Liver (tissue), 9 donors: Measurements from ENCODE around the gene TMIGD1. TPM values are rescaled to one million over a fixed set of nuclear protein-coding genes. Genes with fewer than 3 reads are reported as not detected.

Experiments used
- DNase-seq: peaks from one replicate; pipeline ENCODE4 v3.0.0-alpha.2; 2017; ENCODE audit warnings: low spot score
- H3K27ac ChIP-seq, 2 donors: one replicate each; pipeline ENCODE4 v1.7.0; 2013; ENCODE audit warnings: inconsistent platforms in 2 of 2, low read length in 2 of 2, control low read depth in 1 of 2, low read depth in 1 of 2, mild to moderate bottlenecking in 1 of 2
- H3K27me3 ChIP-seq, 4 donors: one replicate each; pipeline versions ENCODE4 v1.6.1 to v1.7.0; 2013; ENCODE audit warnings: low read length in 3 of 4, inconsistent platforms in 1 of 4, mild to moderate bottlenecking in 1 of 4, moderate library complexity in 1 of 4; ENCODE audit not compliant: control insufficient read depth in 4 of 4, insufficient read depth in 4 of 4
- H3K36me3 ChIP-seq, 4 donors: one replicate each; pipeline versions ENCODE4 v1.6.1 to v1.7.0; 2013; ENCODE audit warnings: low read length in 3 of 4, mild to moderate bottlenecking in 3 of 4, low read depth in 1 of 4, moderate library complexity in 1 of 4; ENCODE audit not compliant: control insufficient read depth in 4 of 4, insufficient read depth in 3 of 4
- H3K4me1 ChIP-seq, 4 donors: one replicate each; pipeline versions ENCODE4 v1.6.1 to v1.7.0; 2013; ENCODE audit warnings: low read length in 3 of 4, mild to moderate bottlenecking in 3 of 4, moderate library complexity in 1 of 4; ENCODE audit not compliant: control insufficient read depth in 4 of 4, insufficient read depth in 4 of 4
- H3K4me3 ChIP-seq, 3 donors: one replicate each; pipeline versions ENCODE4 v1.6.1 to v1.7.0; 2013; ENCODE audit warnings: low read length in 3 of 3, control low read depth in 1 of 3, low read depth in 1 of 3, mild to moderate bottlenecking in 1 of 3
- H3K9ac ChIP-seq, 2 donors: one replicate each; pipeline ENCODE4 v1.7.0; 2013; ENCODE audit warnings: low read length in 2 of 2, mild to moderate bottlenecking in 2 of 2, moderate library complexity in 2 of 2, control low read depth in 1 of 2, low read depth in 1 of 2
- H3K9me3 ChIP-seq, 4 donors: one replicate each; pipeline versions ENCODE4 v1.6.1 to v1.7.0; 2013; ENCODE audit warnings: low read length in 3 of 4; ENCODE audit not compliant: control insufficient read depth in 4 of 4
- ATF3 ChIP-seq: IDR thresholded peaks from 2 replicates; pipeline ENCODE4 v1.6.1; 2016; ENCODE audit warnings: antibody characterized with exemption
- EGR1 ChIP-seq, 2 donors: IDR thresholded peaks; 2 replicates each; pipeline ENCODE4 v1.6.1; 2016 to 2018; ENCODE audit warnings: antibody characterized with exemption in 2 of 2, low read depth in 2 of 2
- FOXA1 ChIP-seq: IDR thresholded peaks from 2 replicates; pipeline ENCODE4 v1.6.1; 2016; ENCODE audit warnings: antibody characterized with exemption
- FOXA2 ChIP-seq: IDR thresholded peaks from 2 replicates; pipeline ENCODE4 v1.6.1; 2016; ENCODE audit warnings: antibody characterized with exemption
- GABPA ChIP-seq, 2 donors: IDR thresholded peaks in 1 of 2; conservative IDR thresholded peaks in 1 of 2; 2 replicates each; pipeline ENCODE4 v1.6.1; 2016; ENCODE audit warnings: antibody characterized with exemption in 2 of 2, mild to moderate bottlenecking in 1 of 2, moderate library complexity in 1 of 2
- HNF4A ChIP-seq, 2 donors: conservative IDR thresholded peaks; 2 replicates each; pipeline ENCODE4 v1.6.1; 2016; ENCODE audit warnings: antibody characterized with exemption in 2 of 2, mild to moderate bottlenecking in 2 of 2
- HNF4G ChIP-seq: IDR thresholded peaks from 2 replicates; pipeline ENCODE4 v1.6.1; 2016; ENCODE audit warnings: antibody characterized with exemption
- JUND ChIP-seq, 2 donors: IDR thresholded peaks; 2 replicates each; pipeline ENCODE4 v1.6.1; 2016; ENCODE audit warnings: antibody characterized with exemption in 2 of 2
- NR2F2 ChIP-seq: IDR thresholded peaks from 2 replicates; pipeline ENCODE4 v1.6.1; 2016; ENCODE audit warnings: antibody characterized with exemption
- RAD21 ChIP-seq, 2 donors: IDR thresholded peaks; 2 replicates each; pipeline ENCODE4 v1.6.1; 2016; ENCODE audit warnings: antibody characterized with exemption in 2 of 2, mild to moderate bottlenecking in 2 of 2
- REST ChIP-seq: IDR thresholded peaks from 2 replicates; pipeline ENCODE4 v1.6.1; 2016; ENCODE audit warnings: antibody characterized with exemption, mild to moderate bottlenecking
- RXRA ChIP-seq, 2 donors: IDR thresholded peaks; 2 replicates each; pipeline ENCODE4 v1.6.1; 2017 to 2018; ENCODE audit warnings: antibody characterized with exemption in 2 of 2, mild to moderate bottlenecking in 1 of 2
- SP1 ChIP-seq: IDR thresholded peaks from 2 replicates; pipeline ENCODE4 v1.6.1; 2018; ENCODE audit warnings: antibody characterized with exemption, mild to moderate bottlenecking
- TAF1 ChIP-seq: conservative IDR thresholded peaks from 2 replicates; pipeline ENCODE4 v1.6.1; 2016; ENCODE audit warnings: antibody characterized with exemption, mild to moderate bottlenecking
- YY1 ChIP-seq: IDR thresholded peaks from 2 replicates; pipeline ENCODE4 v1.6.1; 2016; ENCODE audit warnings: antibody characterized with exemption, mild to moderate bottlenecking
- WGBS: extraction: QIAGEN DNeasy Blood & Tissue Kit; methylation state at CpG from one replicate; pipeline ENCODE4 v1.1.7; 2013; 5-methylcytosine and 5-hydroxymethylcytosine counted together
- polyA plus RNA-seq, 2 donors: library from polyadenylated mRNA; stranded (reverse) in 1 of 2; unstranded in 1 of 2; fragments of 200-250 nt in 1 of 2; fragments of >200 nt in 1 of 2; fragmentation: Nextera tagmentation in 1 of 2; extraction: Ambion mirVana in 1 of 2; gene quantifications; one replicate each; pipeline versions ENCODE4 v1.2.1 to v1.2.3, GENCODE V29; 2013 to 2015
- total RNA-seq, 2 donors: library from RNA; depleted of rRNA; stranded (reverse); fragments of >200 nt; gene quantifications; one replicate each; pipeline ENCODE4 v1.2.3, GENCODE V29; 2014
- TF ChIP-seq, protein P1 (sequence below): fragments of 150-350 bp; IDR thresholded peaks from 2 replicates; pipeline ENCODE4 v1.5.1; 2017; ENCODE audit warnings: improper control_type of control experiment, low read depth, low read length; ENCODE audit not compliant: missing input control
- TF ChIP-seq, protein P2 (sequence below): IDR thresholded peaks from 2 replicates; pipeline ENCODE4 v1.6.1; 2016; ENCODE audit warnings: antibody characterized with exemption
- donor health status: healthy.
- donor health status: healthy.
- donor health status: healthy.
- donor health status: healthy.
- donor health status: healthy.

TMIGD1 gene
- total and polyA plus RNA-seq, 4 donors, result not detected

GRCh38 chr17:30314474-30314873, 19.4 kb downstream of the TMIGD1 start:
- TF ChIP-seq, protein P1, sequence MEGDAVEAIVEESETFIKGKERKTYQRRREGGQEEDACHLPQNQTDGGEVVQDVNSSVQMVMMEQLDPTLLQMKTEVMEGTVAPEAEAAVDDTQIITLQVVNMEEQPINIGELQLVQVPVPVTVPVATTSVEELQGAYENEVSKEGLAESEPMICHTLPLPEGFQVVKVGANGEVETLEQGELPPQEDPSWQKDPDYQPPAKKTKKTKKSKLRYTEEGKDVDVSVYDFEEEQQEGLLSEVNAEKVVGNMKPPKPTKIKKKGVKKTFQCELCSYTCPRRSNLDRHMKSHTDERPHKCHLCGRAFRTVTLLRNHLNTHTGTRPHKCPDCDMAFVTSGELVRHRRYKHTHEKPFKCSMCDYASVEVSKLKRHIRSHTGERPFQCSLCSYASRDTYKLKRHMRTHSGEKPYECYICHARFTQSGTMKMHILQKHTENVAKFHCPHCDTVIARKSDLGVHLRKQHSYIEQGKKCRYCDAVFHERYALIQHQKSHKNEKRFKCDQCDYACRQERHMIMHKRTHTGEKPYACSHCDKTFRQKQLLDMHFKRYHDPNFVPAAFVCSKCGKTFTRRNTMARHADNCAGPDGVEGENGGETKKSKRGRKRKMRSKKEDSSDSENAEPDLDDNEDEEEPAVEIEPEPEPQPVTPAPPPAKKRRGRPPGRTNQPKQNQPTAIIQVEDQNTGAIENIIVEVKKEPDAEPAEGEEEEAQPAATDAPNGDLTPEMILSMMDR, result no peak
- no peak for TF ChIP-seq REST
- TF ChIP-seq GABPA (IDR thresholded peaks at IDR 0.05 in 1 of 2, conservative IDR thresholded peaks at IDR 0.05 in 1 of 2), result no peak
- TF ChIP-seq RAD21 (IDR thresholded peaks at IDR 0.05), result no peak
- TF ChIP-seq ATF3, result no peak
- no peak for TF ChIP-seq JUND (IDR thresholded peaks at IDR 0.05)
- no peak for TF ChIP-seq TAF1
- TF ChIP-seq FOXA2, result no peak
- TF ChIP-seq YY1, result no peak
- no peak for TF ChIP-seq HNF4G
- no peak for TF ChIP-seq RXRA (IDR thresholded peaks at IDR 0.05)
- TF ChIP-seq SP1, result no peak
- TF ChIP-seq HNF4A (conservative IDR thresholded peaks at IDR 0.05), result no peak
- TF ChIP-seq EGR1 (IDR thresholded peaks at IDR 0.05; ENCODE audit: low read depth in 2 of 2), result no peak
- no peaks in the 10 kb centered on the region for H3K9me3 ChIP-seq
- H3K27me3 ChIP-seq, result peaks cover 0 to 8% (median 0%) of the 10 kb centered on the region in 4 donors
- 76% methylated on average over 1 of the region's 1 CpG for WGBS
- H3K4me3 ChIP-seq, result no peak overlapping the region
- no peaks in the 10 kb centered on the region for H3K36me3 ChIP-seq
- H3K4me1 ChIP-seq, result no peaks in the 10 kb centered on the region
- no peak for DNase-seq
- no peak overlapping the region for H3K27ac ChIP-seq
- no peak overlapping the region for H3K9ac ChIP-seq

- WGBS, result 73% methylated on average over 2 of the region's 2 CpGs
- Histone ChIP-seq H3K9me3 (no peaks in the 10 kb centered on the region), H3K36me3 (no peaks in the 10 kb centered on the region), H3K27me3 (peaks cover 0 to 5% (median 0%) of the 10 kb centered on the region in 4 donors), H3K4me1 (no peaks in the 10 kb centered on the region), H3K9ac (no peak overlapping the region), H3K4me3 (no peak overlapping the region), H3K27ac (no peak overlapping the region)
- DNase-seq, result no peak
- no peak for TF ChIP-seq YY1
- no peak for TF ChIP-seq NR2F2
- TF ChIP-seq, protein P1, result no peak
- no peak for TF ChIP-seq TAF1
- no peak for TF ChIP-seq HNF4G
- TF ChIP-seq FOXA2, result no peak
- TF ChIP-seq EGR1 (IDR thresholded peaks at IDR 0.05; ENCODE audit: low read depth in 2 of 2), result no peak
- TF ChIP-seq ATF3, result no peak
- TF ChIP-seq RXRA (IDR thresholded peaks at IDR 0.05), result no peak
- no peak for TF ChIP-seq SP1
- TF ChIP-seq, protein P2, sequence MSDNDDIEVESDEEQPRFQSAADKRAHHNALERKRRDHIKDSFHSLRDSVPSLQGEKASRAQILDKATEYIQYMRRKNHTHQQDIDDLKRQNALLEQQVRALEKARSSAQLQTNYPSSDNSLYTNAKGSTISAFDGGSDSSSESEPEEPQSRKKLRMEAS, result no peak
- TF ChIP-seq FOXA1, result no peak
These were observed 21.6 kb downstream of the TMIGD1 start for GRCh38 chr17:30312226-30312625.
